WTC11 (cell line): ENCODE data around the gene IL4I1.

Source experiments
- CREM ChIP-seq: sonication (generic); formaldehyde crosslinking; IDR thresholded peaks from 2 replicates; pipeline ENCODE4 v1.8.1; 2022; ENCODE audit warnings: mild to moderate bottlenecking, missing genetic modification reagents, moderate library complexity
- CTCF ChIP-seq: fragments of 200-600 bp; IDR thresholded peaks from 2 replicates; pipeline ENCODE4 v1.8.0; 2022; ENCODE audit warnings: antibody characterized with exemption
- IRF1 ChIP-seq: sonication (generic); formaldehyde crosslinking; IDR thresholded peaks from 2 replicates; pipeline ENCODE4 v1.8.0; 2023; ENCODE audit warnings: missing genetic modification reagents

GRCh38 chr19:49873129-49873521 is 23.6 kb downstream of the IL4I1 start:
- no peak for TF ChIP-seq CTCF
- no peak for TF ChIP-seq CREM (CRISPR knock-in tag)
- TF ChIP-seq IRF1 (CRISPR knock-in tag) = no peak
